ENCODE measurements around the gene IP6K1. TPM values are rescaled to one million over a fixed set of nuclear protein-coding genes. Genes with fewer than 3 reads are reported as not detected.

Gene IP6K1
- total and polyA plus RNA-seq, 2 donors (not counting 1 experiment from before 2014, with no cell fraction given): 27.8 to 77.8 TPM

DNA sequence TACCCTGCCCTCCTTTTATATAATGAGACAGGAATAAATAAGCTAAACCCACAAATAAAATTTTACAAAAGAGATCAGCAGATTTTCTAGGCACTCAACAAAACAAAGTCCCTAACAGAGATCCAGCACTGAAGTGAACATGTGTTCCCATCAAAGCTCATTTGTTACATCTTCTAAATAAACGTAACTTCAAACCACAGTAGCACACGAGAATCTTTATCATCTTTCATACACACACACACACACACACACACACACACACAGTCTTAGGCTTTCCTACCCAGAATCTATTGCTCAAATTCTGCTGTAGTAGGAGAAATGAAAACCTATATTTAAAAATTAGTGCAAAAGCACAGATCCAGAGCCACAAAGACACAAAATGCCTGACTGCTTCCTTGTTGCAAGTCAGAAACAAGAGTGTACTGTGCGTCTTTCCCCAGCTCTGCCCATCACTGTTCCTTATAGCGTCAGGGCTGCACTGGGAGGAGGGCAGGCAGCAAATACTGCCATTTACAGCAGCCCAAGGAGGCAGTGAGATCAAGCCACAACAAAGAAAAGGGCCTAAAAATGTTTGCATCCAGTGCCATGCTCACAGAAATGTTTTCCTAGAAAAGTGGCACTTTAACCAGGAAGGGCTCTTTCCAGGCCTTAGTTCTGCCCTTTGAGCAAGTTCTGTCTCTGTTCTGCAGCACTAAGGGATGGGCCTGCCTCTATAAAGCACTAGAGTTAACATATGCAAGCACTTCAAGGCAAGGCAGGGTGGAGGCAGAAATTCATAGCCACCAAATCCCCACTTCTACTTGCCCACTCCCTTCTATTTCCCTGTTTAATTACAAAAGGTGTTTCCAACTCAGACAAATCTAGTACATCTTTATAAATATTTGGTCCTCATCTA, 6.0 kb downstream of the IP6K1 start:
- TF ChIP-seq, protein P1, sequence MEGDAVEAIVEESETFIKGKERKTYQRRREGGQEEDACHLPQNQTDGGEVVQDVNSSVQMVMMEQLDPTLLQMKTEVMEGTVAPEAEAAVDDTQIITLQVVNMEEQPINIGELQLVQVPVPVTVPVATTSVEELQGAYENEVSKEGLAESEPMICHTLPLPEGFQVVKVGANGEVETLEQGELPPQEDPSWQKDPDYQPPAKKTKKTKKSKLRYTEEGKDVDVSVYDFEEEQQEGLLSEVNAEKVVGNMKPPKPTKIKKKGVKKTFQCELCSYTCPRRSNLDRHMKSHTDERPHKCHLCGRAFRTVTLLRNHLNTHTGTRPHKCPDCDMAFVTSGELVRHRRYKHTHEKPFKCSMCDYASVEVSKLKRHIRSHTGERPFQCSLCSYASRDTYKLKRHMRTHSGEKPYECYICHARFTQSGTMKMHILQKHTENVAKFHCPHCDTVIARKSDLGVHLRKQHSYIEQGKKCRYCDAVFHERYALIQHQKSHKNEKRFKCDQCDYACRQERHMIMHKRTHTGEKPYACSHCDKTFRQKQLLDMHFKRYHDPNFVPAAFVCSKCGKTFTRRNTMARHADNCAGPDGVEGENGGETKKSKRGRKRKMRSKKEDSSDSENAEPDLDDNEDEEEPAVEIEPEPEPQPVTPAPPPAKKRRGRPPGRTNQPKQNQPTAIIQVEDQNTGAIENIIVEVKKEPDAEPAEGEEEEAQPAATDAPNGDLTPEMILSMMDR (IDR thresholded peaks at IDR 0.05): no peak
- no peak for TF ChIP-seq EZH2 (IDR thresholded peaks at IDR 0.05; ENCODE audit: borderline replicate concordance, insufficient read depth, low read depth, low read length, poor library complexity, severe bottlenecking)
- Histone ChIP-seq H4K20me1 (ENCODE audit: control insufficient read depth, insufficient read depth, low read length, poor library complexity, severe bottlenecking) (peaks cover 54% of the 10 kb centered on the region), H3K4me3 (ENCODE audit: control extremely low read depth in 1 of 5, extremely low read depth in 1 of 5, insufficient read depth in 1 of 5, low read depth in 2 of 5, low read length in 4 of 5) (no peak overlapping the region), H3K36me3 (replicated peaks in 1 of 2; ENCODE audit: control extremely low read depth in 1 of 2, control insufficient read depth in 1 of 2, extremely low read depth in 1 of 2, insufficient read depth in 2 of 2, low read length in 1 of 2) (peaks cover 8 to 28% of the 10 kb centered on the region in 2 experiments), H3K27ac (ENCODE audit: low read length in 2 of 2) (no peak overlapping the region), H3K4me1 (ENCODE audit: control insufficient read depth in 2 of 2, insufficient read depth in 2 of 2, low read length in 2 of 2) (peaks cover 7 to 15% of the 10 kb centered on the region in 2 donors), H3K79me2 (ENCODE audit: control insufficient read depth, insufficient read depth, low read length) (peaks cover 99% of the 10 kb centered on the region), H3K9me3 (ENCODE audit: control extremely low read depth in 1 of 3, control insufficient read depth in 2 of 3, insufficient read depth in 1 of 3, low read length in 2 of 3) (no peaks in the 10 kb centered on the region), H3K9ac (ENCODE audit: low read length) (no peak overlapping the region), H3K4me2 (replicated peaks; ENCODE audit: low read depth, low read length, poor library complexity, severe bottlenecking) (no peak overlapping the region), H2AFZ (ENCODE audit: insufficient read depth, low read depth, low read length, poor library complexity, severe bottlenecking) (no peak overlapping the region), H3K27me3 (replicated peaks in 1 of 4; ENCODE audit: control extremely low read depth in 1 of 4, control insufficient read depth in 3 of 4, insufficient read depth in 4 of 4, low read length in 3 of 4) (no peaks in the 10 kb centered on the region)
- Mint-ChIP-seq H3K9me3 (ENCODE audit: insufficient read depth) (no peaks in the 10 kb centered on the region), H3K27me3 (no peaks in the 10 kb centered on the region), H3K4me1 (peaks cover 30% of the 10 kb centered on the region), H3K27ac (no peak overlapping the region), H3K4me3 (no peak overlapping the region)
- DNase-seq: no peak
- POLR2A ChIA-PET: no interaction called here
- 100% methylated on average over 2 of the region's 4 CpGs for WGBS (ENCODE audit: insufficient coverage)
- no peak for ATAC-seq (ENCODE audit: low read depth)
- CTCF ChIA-PET: interaction anchor here (0.6 kb wide), 1 partner anchor 1997 kb away, joined by 3 read pairs; no protein-coding TSS in a partner anchor
- intact Hi-C loops (cut with micrococcal nuclease): loop anchor here (10.0 kb wide), 1 partner anchor 54 kb away; no protein-coding TSS in a partner anchor
